HepG2 (cell line): Measurements from ENCODE around the gene TMEM255B. TPM values are rescaled to one million over a fixed set of nuclear protein-coding genes. Genes with fewer than 3 reads are reported as not detected.

ENCODE experiments used
- ATAC-seq: fragments of 200-7000 bp; cut with Tn5 transposase; 3 replicates; pipeline ENCODE4 v1.9.1; 2020; ENCODE audit warnings: mild to moderate bottlenecking, moderate library complexity
- BruUV-seq: library from RNA; stranded (reverse); fragments of 400-500 nt; replicated peaks from 2 replicates; lab custom pipeline; 2021; lab: Mats Ljungman, UMichigan
- CTCF ChIA-PET: fragments of 300-600 bp; formaldehyde crosslinking; extraction: SDS; loops from one replicate; lab custom pipeline; 2021; ENCODE audit warnings: low total read pairs, inconsistent platforms, low intra/inter-chr PET ratio; lab: Yijun Ruan, JAX
- POLR2A ChIA-PET: fragments of 350-600 bp; sonication (Branson Sonifier 250); formaldehyde crosslinking; loops from one replicate; lab custom pipeline; 2020; ENCODE audit warnings: antibody characterized with exemption, inconsistent platforms; lab: Yijun Ruan, JAX
- DNase-seq: peaks from one replicate; pipeline ENCODE4 v3.0.0-alpha.2; 2015; ENCODE audit warnings: low spot score
- FAIRE-seq: peaks from 3 replicates; lab custom pipeline; 2011; peaks lifted over from hg19 to GRCh38; lab: Jason Lieb, UNC
- H2AFZ ChIP-seq: one replicate; pipeline ENCODE4 v1.6.1; 2011; ENCODE audit warnings: low read length, inconsistent platforms
- H3K27ac ChIP-seq: fragments of 300-600 bp; 3 replicates; pipeline ENCODE4 v1.8.0; 2011; ENCODE audit warnings: mixed run types, mild to moderate bottlenecking, mixed read lengths, low read length, inconsistent platforms; ENCODE audit not compliant: insufficient read depth; ENCODE audit errors: extremely low read length
- H3K27me3 ChIP-seq, 2 experiments: fragments of 200-600 bp in 1 of 2; 2 replicates in 1 of 2; 3 replicates in 1 of 2; pipeline versions ENCODE4 v1.6.0 to v1.8.0; 2011; ENCODE audit warnings: low read length in 2 of 2, mild to moderate bottlenecking in 2 of 2, moderate library complexity in 2 of 2, inconsistent platforms in 1 of 2; ENCODE audit not compliant: insufficient read depth in 2 of 2, control insufficient read depth in 1 of 2
- H3K36me3 ChIP-seq, 2 experiments: fragments of 200-600 bp in 1 of 2; replicated peaks in 1 of 2; 2 replicates in 1 of 2; 3 replicates in 1 of 2; pipeline versions ENCODE4 v1.5.1 to v1.8.0; 2011; ENCODE audit warnings: low read length in 2 of 2, inconsistent platforms in 1 of 2; ENCODE audit not compliant: insufficient read depth in 2 of 2, control insufficient read depth in 1 of 2
- H3K4me1 ChIP-seq: 2 replicates; pipeline ENCODE4 v1.5.1; 2012; ENCODE audit warnings: low read length, inconsistent platforms; ENCODE audit not compliant: insufficient read depth
- H3K4me2 ChIP-seq: 2 replicates; pipeline ENCODE4 v1.6.0; 2011; ENCODE audit warnings: low read depth, low read length, inconsistent platforms
- H3K4me3 ChIP-seq, 3 experiments: fragments of 200-600 bp in 1 of 3; sonication (generic), shearing (Covaris generic) in 1 of 3; replicated peaks in 1 of 3; 2 replicates each; pipeline ENCODE4 v1.5.1; 2011 to 2016; ENCODE audit warnings: low read length in 3 of 3, inconsistent platforms in 2 of 3, low read depth in 2 of 3, mild to moderate bottlenecking in 2 of 3, control low read depth in 1 of 3, mixed read lengths in 1 of 3; ENCODE audit not compliant: insufficient read depth in 1 of 3
- H3K79me2 ChIP-seq: one replicate; pipeline ENCODE4 v1.6.1; 2011; ENCODE audit warnings: low read length, inconsistent platforms; ENCODE audit not compliant: insufficient read depth
- H3K9ac ChIP-seq: 2 replicates; pipeline ENCODE4 v1.6.0; 2011; ENCODE audit warnings: mild to moderate bottlenecking, low read depth, low read length, inconsistent platforms; ENCODE audit not compliant: insufficient read depth
- H3K9me3 ChIP-seq: 2 replicates; pipeline ENCODE4 v1.5.1; 2012; ENCODE audit warnings: mild to moderate bottlenecking, low read length
- H4K20me1 ChIP-seq: 2 replicates; pipeline ENCODE4 v1.6.0; 2011; ENCODE audit warnings: inconsistent platforms, mild to moderate bottlenecking, low read length, moderate library complexity; ENCODE audit not compliant: insufficient read depth
- AKNA ChIP-seq: sonication (generic); formaldehyde crosslinking; IDR thresholded peaks from 2 replicates; pipeline ENCODE4 v1.4.0; 2020; ENCODE audit warnings: missing genetic modification reagents, borderline replicate concordance
- ARNTL ChIP-seq: sonication (generic); formaldehyde crosslinking; IDR thresholded peaks from 2 replicates; pipeline ENCODE4 v1.4.0; 2020; ENCODE audit warnings: mild to moderate bottlenecking, missing genetic modification reagents
- BRD4 ChIP-seq: sonication (generic); formaldehyde crosslinking; IDR thresholded peaks from 2 replicates; pipeline ENCODE4 v1.4.0; 2020; ENCODE audit warnings: missing genetic modification reagents
- HOXA3 ChIP-seq: sonication (generic); formaldehyde crosslinking; IDR thresholded peaks from 2 replicates; pipeline ENCODE4 v1.5.0; 2020; ENCODE audit warnings: missing genetic modification reagents
- NFIB ChIP-seq: sonication (generic); formaldehyde crosslinking; IDR thresholded peaks from 2 replicates; pipeline ENCODE4 v1.9.0; 2021; ENCODE audit warnings: missing genetic modification reagents, mild to moderate bottlenecking, borderline replicate concordance
- NR1H2 ChIP-seq: sonication (generic); formaldehyde crosslinking; IDR thresholded peaks from 2 replicates; pipeline ENCODE4 v1.8.1; 2022; ENCODE audit warnings: low read depth, missing genetic modification reagents, borderline replicate concordance
- PRMT3 ChIP-seq: sonication (generic); formaldehyde crosslinking; IDR thresholded peaks from 2 replicates; pipeline ENCODE4 v1.8.1; 2022; ENCODE audit warnings: low read depth, mild to moderate bottlenecking, moderate library complexity, missing genetic modification reagents, borderline replicate concordance
- SIN3B ChIP-seq: fragments of 150-350 bp; IDR thresholded peaks from 2 replicates; pipeline ENCODE4 v1.6.1; 2014; ENCODE audit warnings: low read length
- SOX6 ChIP-seq, 2 experiments: fragments of 450-650 bp in 1 of 2; sonication (generic) in 1 of 2; formaldehyde crosslinking in 1 of 2; IDR thresholded peaks; 2 replicates each; pipeline versions ENCODE4 v1.4.0 to v1.6.1; 2017 to 2020; ENCODE audit warnings: antibody characterized with exemption in 1 of 2, mild to moderate bottlenecking in 1 of 2, missing genetic modification reagents in 1 of 2
- TIGD3 ChIP-seq: sonication (generic); formaldehyde crosslinking; IDR thresholded peaks from 2 replicates; pipeline ENCODE4 v1.5.1; 2020; ENCODE audit warnings: mild to moderate bottlenecking, missing genetic modification reagents, borderline replicate concordance
- ZNF232 ChIP-seq: sonication (generic); formaldehyde crosslinking; IDR thresholded peaks from 2 replicates; pipeline ENCODE4 v1.4.0; 2020; ENCODE audit warnings: missing genetic modification reagents, borderline replicate concordance
- ZNF367 ChIP-seq: sonication (generic); formaldehyde crosslinking; IDR thresholded peaks from 2 replicates; pipeline ENCODE4 v1.4.0; 2020; ENCODE audit warnings: missing genetic modification reagents, borderline replicate concordance
- ZNF543 ChIP-seq: sonication (generic); formaldehyde crosslinking; IDR thresholded peaks from 2 replicates; pipeline ENCODE4 v1.4.0; 2020; ENCODE audit warnings: mild to moderate bottlenecking, missing genetic modification reagents
- ZNF546 ChIP-seq: sonication (generic); formaldehyde crosslinking; conservative IDR thresholded peaks from 2 replicates; pipeline ENCODE4 v1.8.1; 2023; ENCODE audit warnings: mild to moderate bottlenecking, missing genetic modification reagents
- ZNF547 ChIP-seq: sonication (generic); formaldehyde crosslinking; IDR thresholded peaks from 2 replicates; pipeline ENCODE4 v1.5.1; 2020; ENCODE audit warnings: mild to moderate bottlenecking, missing genetic modification reagents
- WGBS: methylation state at CpG from one replicate; pipeline ENCODE4 v1.1.6; 2017; ENCODE audit warnings: low lambda C conversion rate; 5-methylcytosine and 5-hydroxymethylcytosine counted together
- in situ Hi-C: cut with HindIII; loops from 2 replicates; pipeline ENCODE4 v1.10.0; 2017; ENCODE audit warnings: low pct_unique_long_range_greater_than_20kb; ENCODE audit not compliant: extremely low pct_ligation_motif_present
- intact Hi-C: fragments of 100-400 bp; cut with micrococcal nuclease; formaldehyde crosslinking; loops from one replicate; pipeline ENCODE4 v1.10.0; 2022; ENCODE audit not compliant: unreplicated experiment
- polyA plus RNA-seq, 8 experiments: library from polyadenylated mRNA; depleted of rRNA in 3 of 8; stranded (reverse) in 7 of 8; unstranded in 1 of 8; fragments of >200 nt; fragmentation: Illumina TruSeq in 4 of 8; extraction: Trizol in 4 of 8; gene quantifications; 2 replicates each; pipeline versions ENCODE4 v1.2.1 to v1.2.3, GENCODE V29; 2011 to 2016; ENCODE audit warnings: low read depth in 4 of 8, missing spikeins in 1 of 8, mixed read lengths in 1 of 8; ENCODE audit not compliant: insufficient read depth in 1 of 8
- total RNA-seq, 5 experiments: library from RNA; depleted of rRNA; stranded (reverse); fragments of >200 nt; fragmentation: Illumina TruSeq; extraction: Trizol; gene quantifications; 2 replicates each; pipeline ENCODE4 v1.2.3, GENCODE V29; 2016; ENCODE audit warnings: low read depth in 1 of 5
- TF ChIP-seq, protein P1 (sequence below): IDR thresholded peaks from 2 replicates; pipeline ENCODE4 v1.6.1; 2016; ENCODE audit warnings: low read depth, borderline replicate concordance

TMEM255B gene
- total and polyA plus RNA-seq, 2 of the 13 experiments (the other 11 are each of a cell fraction or from before 2014, with no cell fraction given), result not detected

- FAIRE-seq (no peak), DNase-seq (no peak), ATAC-seq (no peak)
- ChIA-PET CTCF (no interaction called here), POLR2A (no interaction called here)
- no TSS peak for BruUV-seq
- Histone ChIP-seq H3K9ac (no peak overlapping the region), H3K27ac (no peak overlapping the region), H3K4me2 (no peak overlapping the region), H3K4me3 (no peak overlapping the region), H4K20me1 (no peaks in the 10 kb centered on the region), H3K36me3 (no peaks in the 10 kb centered on the region), H3K79me2 (no peaks in the 10 kb centered on the region), H2AFZ (no peak overlapping the region), H3K9me3 (no peaks in the 10 kb centered on the region), H3K27me3 (no peaks in the 10 kb centered on the region; a peak in 2 of 5 replicates), H3K4me1 (peaks cover 74% of the 10 kb centered on the region)
- WGBS, result 92% methylated on average over 15 of the region's 24 CpGs
- intact Hi-C loops (no loop called here), in situ Hi-C loops (no loop called here)
- TF ChIP-seq HOXA3 (CRISPR knock-in tag) (no peak), BRD4 (no peak), ZNF547 (CRISPR knock-in tag) (no peak), TIGD3 (CRISPR knock-in tag) (no peak), ARNTL (CRISPR knock-in tag) (no peak), ZNF546 (CRISPR knock-in tag) (no peak), SIN3B (no peak), ZNF232 (CRISPR knock-in tag) (no peak), NFIB (CRISPR knock-in tag) (no peak), SOX6 (IDR thresholded peaks at IDR 0.05) (no peak), SOX6 (CRISPR knock-in tag; IDR thresholded peaks at IDR 0.05) (no peak), AKNA (CRISPR knock-in tag) (no peak), PRMT3 (CRISPR knock-in tag) (no peak), ZNF367 (CRISPR knock-in tag) (no peak), NR1H2 (CRISPR knock-in tag) (no peak), ZNF543 (CRISPR knock-in tag) (no peak)
- TF ChIP-seq, protein P1, sequence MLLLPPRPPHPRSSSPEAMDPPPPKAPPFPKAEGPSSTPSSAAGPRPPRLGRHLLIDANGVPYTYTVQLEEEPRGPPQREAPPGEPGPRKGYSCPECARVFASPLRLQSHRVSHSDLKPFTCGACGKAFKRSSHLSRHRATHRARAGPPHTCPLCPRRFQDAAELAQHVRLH (CRISPR knock-in tag), result no peak
These were observed 15.4 kb upstream of the TMEM255B start for GRCh38 chr13:113743366-113744195.
